ENCODE results near the gene BATF.
A peak's percentile ranks its signal among the peaks of the same experiment; 100 is the strongest.

BATF gene

GRCh38 chr14:75559451-75560222, 37.4 kb downstream of the BATF start:
- DNase-seq (ENCODE audit: low read depth in 2 of 2), result peak; percentile 55 to 61

DNA sequence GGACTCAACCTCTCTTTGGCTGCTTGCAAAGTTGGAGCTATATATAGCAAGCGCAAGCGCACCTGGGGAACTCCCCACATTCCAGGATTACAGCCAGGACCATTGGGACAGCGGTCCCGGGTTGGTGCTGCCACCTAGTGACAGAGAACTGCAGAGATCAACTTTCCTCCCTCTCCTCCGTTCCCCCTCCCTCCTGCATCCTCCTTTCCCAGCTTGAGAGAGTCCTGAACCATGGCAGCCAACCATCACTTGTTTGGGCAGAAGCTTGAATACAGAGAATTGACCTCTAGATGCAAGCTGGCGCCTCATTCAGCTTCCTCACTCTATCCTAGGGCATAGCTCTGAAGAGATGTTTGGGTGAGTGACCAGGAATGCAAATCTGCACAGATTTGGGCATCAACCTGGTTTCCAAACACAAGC, 38.8 kb downstream of the BATF start:
- no peak for DNase-seq (ENCODE audit: low read depth in 2 of 2)

GRCh38 chr14:75562089-75562488, 39.8 kb downstream of the BATF start:
- peak; percentile 75 to 82 for DNase-seq (ENCODE audit: low read depth in 2 of 2)

GRCh38 chr14:75562489-75562888, 40.2 kb downstream of the BATF start:
- no peak for DNase-seq (ENCODE audit: low read depth in 2 of 2)

DNA sequence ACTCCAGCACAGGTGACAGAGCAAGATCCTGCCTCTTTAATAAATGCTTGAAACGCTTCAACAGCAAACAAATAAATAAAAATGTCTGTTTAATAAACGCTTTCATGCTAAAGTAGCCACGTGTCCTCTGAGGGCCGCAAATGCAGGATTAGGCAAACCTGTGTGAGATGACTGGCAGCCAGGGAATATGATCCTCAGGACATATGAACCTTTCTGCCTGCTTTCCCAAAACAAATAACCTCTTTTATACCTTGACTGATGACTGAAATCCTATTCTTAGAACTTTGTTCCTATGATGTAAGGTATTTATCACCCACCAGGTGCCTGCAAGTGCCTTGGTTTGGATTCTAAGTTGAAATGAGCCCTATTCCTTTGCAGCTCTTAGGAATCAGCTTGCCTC, 41.7 kb downstream of the BATF start:
- no peak for DNase-seq (ENCODE audit: low read depth in 2 of 2)

- no peak for DNase-seq (ENCODE audit: low read depth in 2 of 2)
Observed at GRCh38 chr14:75565056-75565455, 42.8 kb downstream of the BATF start.

- DNase-seq (ENCODE audit: low read depth in 2 of 2), result peak; percentile 85 to 87
Observed at GRCh38 chr14:75566321-75566720, 44.1 kb downstream of the BATF start.

DNA sequence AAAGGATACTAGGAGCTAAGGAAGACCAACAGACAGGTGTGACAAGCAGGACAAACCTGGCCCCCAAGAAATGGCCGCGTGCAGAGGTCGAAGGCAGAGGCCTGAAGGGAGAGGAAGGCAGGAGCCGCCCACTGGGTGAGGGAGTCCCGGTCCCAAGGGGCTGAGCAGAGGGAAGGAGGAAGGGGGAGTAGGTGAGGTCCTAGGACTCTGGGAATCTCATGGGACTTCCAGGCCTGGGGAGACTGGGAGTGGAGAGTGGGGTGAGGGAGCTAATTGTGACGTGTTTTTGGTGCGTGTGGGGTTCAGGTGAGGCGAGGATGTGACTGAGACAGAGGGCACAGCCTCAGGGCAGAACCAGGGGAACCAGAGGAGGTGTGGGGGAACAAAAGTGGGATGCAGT, 44.5 kb downstream of the BATF start:
- no peak for DNase-seq (ENCODE audit: low read depth in 2 of 2)

- DNase-seq (ENCODE audit: low read depth in 2 of 2), result no peak
Observed at GRCh38 chr14:75568140-75568539, 45.9 kb downstream of the BATF start.

DNA sequence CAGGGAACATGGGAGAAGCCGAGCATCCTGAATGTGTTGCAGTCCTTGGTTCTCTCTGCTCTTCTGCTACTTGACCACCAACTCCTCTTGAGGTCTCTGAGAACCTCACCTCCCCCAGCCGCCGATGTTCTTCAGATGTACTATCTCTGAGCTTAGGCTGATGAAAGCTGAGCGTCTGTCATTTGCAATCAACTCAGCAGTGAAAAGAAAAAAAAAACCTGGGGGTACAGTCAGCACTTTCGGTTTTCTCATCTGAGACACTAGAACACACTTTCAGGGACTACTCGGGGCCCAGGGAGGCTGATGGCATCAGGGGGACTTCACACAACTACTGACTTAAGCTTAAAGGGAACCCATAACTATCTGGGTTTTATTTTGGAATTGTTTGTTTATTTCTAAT, 46.5 kb downstream of the BATF start:
- no peak for DNase-seq (ENCODE audit: low read depth in 2 of 2)

DNA sequence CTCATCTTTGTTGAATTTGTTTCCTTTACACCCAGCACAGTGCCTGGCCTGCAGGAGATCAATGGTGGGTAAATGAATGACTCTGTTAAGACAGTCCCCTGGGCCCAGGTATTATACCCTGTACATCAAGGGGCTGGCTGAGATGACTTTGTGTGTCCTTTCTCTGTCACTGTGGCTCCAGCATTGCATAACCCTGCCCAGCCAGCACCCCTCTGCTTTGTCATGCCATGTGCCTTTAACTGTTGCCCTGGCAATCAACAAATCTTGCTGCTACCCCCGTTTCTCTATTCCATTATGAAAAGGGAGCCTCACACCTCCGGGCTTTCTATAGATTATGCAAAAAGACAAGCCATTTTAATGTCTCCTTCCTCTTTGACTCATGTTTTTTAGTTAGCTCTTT, 48.5 kb downstream of the BATF start:
- no peak for DNase-seq (ENCODE audit: low read depth in 2 of 2)

GRCh38 chr14:75572104-75572503, 49.8 kb downstream of the BATF start:
- no peak for DNase-seq (ENCODE audit: low read depth in 2 of 2)

- no peak for DNase-seq (ENCODE audit: low read depth in 2 of 2)
Observed at GRCh38 chr14:75577090-75577489, 54.8 kb downstream of the BATF start.

DNA sequence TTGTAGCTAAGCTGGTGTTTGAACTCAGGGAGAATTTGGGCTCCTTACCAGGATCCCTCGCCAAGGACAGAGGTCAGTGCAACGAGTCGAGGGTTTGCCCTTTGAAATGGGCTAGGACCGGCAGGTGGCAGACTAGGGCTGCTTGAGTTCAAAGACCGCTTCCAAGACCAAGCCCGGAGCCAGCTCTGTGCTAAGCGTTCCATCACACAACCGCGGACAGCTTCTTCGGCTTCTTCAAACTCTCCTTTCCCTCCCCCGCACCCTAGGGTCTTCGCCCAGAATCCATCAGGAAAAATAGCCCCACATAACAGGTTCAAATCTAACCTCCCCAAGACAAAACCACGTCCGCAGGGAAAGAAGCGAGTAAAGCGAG, 55.4 kb downstream of the BATF start:
- peak; percentile 59 to 66 for DNase-seq (ENCODE audit: low read depth in 2 of 2)

DNA sequence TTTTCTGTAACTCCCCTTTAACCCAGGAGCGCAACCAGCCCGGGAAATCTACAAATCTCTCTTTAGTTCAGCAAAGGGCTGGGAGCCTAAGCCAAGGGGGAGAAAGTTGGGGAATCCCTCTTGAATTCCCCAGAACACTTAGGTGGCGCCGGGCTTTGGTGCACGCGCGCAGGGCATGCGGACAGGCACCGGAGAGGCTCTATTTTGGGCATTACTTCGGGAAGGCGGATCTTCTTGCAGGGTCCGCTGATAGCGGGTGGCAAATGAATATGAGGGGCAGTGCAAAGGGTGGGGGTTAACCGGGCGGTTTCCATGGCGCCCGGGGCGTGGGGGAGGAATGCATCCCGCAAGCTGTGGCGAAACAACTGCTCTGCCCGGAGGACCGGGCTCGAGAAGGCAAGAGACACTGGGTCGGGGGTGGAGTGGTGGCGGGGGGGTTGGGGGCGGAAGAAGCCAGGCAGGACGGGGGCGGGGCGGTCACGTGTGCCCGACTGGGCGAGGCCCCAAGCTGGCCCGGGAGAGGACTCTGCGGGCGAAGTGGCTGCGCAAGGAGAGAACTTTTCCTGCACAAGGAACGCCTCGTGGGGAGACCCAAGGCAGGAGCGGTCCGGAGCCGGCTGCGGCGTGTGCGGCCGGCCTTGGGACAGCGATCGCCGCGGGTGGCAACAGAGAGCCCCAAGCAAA, 56.0 kb downstream of the BATF start, which contains the start of gene FLVCR2:
Gene FLVCR2, plus strand, starts transcription at position 519 of the 684 bp plus-strand sequence. CDS start 353 bp downstream, outside the sequence.
- no peak for DNase-seq (ENCODE audit: low read depth in 2 of 2)

DNA sequence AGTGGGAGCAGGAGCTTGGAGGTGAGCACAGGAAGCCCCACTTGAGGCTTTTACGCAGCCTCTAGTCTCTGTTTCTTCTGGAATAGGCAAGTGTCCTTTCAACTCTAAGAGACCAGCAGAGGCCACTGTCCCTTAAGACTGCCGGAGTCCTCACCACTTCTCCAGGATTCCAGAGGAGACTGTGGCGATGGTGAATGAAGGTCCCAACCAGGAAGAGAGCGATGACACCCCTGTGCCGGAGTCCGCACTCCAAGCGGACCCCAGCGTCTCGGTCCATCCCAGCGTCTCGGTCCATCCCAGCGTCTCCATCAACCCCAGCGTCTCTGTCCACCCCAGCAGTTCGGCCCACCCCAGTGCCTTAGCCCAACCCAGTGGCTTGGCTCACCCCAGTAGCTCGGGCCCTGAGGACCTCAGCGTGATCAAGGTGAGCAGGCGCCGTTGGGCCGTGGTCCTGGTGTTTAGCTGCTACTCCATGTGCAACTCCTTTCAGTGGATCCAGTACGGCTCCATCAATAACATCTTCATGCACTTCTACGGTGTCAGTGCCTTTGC, 56.6 kb downstream of the BATF start:
- no peak for DNase-seq (ENCODE audit: low read depth in 2 of 2)

GRCh38 chr14:75579338-75579864, 57.1 kb downstream of the BATF start:
- DNase-seq (ENCODE audit: low read depth in 2 of 2), result no peak

DNA sequence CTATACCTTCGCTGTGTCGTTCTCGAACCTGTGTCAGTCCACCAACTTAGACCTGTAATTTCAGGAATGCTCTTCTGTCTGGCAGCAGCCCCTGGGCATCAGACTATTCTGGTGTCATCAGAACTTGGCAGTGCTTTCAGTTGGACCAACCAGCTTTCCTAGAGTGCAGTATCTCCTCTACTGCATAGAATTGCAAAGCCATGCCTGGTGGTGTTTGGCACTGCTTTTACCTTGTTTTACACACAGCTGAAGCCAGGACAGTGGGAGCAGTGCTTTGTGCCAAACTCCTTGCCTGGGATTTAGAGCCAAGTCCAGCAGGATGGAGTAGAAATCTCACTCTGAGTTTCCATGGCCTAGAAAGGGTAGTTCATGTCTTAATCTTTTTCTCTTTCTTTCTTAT, 57.6 kb downstream of the BATF start:
- DNase-seq (ENCODE audit: low read depth in 2 of 2), result no peak

- no peak for DNase-seq (ENCODE audit: low read depth in 2 of 2)
Observed at GRCh38 chr14:75587388-75587787, 65.1 kb downstream of the BATF start.

DNA sequence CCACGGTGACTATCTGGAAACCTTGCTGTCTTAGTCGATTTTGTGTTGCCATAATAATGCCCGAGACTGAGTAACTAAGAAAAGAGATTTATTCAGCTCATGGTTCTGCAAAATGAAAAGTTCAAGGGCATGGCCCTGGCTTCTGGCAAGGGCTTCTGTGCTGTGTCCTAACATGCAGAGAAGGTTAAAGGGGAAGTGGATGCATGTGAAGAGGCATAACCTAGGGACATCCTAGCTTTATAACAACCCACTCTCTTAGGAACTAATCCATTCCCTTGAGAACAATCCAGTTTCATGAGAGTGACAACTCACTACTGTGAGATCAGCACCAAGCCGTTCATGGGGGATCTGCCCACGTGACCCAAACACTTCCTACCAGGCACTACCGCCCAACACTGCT, 67.7 kb downstream of the BATF start:
- DNase-seq (ENCODE audit: low read depth in 2 of 2), result no peak

DNA sequence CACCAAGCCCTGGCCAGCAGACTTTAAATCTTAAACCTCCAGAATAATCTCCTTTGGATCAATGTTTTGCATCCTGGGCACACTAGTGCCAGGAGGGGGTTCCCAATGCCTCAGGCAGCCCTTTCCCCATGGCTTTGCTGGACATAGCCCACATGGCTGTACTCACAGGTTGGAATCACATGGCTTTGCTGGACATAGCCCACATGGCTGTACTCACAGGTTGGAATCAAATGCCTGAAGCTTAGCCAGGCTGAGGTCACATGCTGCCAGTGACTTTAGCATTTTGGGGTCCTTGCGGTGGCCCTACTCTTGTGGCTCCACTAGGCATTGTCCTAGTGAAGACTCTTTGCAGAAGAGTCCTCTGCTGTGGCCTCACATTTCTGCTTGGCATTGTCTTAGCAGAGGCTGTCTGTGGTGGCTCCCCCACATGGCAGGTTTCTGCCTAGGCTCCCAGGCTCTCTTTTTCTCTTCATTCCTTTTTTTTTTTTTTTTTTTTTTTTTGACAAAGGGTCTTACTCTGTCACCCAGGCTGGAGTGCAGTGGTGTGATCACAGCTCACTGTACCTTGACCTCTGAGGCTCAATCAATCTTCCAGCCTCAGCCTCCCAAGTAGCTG, 69.2 kb downstream of the BATF start:
- no peak for DNase-seq (ENCODE audit: low read depth in 2 of 2)

- DNase-seq (ENCODE audit: low read depth in 2 of 2), result no peak
Observed at GRCh38 chr14:75591987-75592575, 69.8 kb downstream of the BATF start.

Measured in stimulated activated CD4-positive, alpha-beta T cell treated with anti-CD3 and anti-CD28 coated beads, Interleukin-15, amount 100 ng/mL, for 48 hours (primary cell).